Measurements from ENCODE around the gene EML6.

DNA sequence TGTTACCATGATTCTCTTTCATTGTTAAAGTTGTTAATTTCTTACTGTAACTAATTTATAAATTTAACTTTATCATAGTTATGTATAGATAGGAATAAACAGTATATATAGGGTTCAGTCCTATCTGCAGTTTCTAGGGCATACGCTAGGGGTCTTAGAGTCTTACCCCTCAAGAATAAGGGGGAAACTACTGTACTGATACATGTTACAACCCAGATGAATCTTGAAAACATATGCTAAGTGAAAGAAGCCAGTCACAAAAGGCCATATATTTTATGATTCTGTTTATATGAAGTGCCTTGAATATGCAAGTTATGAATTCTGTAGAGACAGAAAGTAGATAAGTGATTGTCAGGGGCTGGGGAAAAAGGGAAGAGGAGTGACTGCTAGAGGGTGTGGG lies 274.4 kb downstream of the EML6 start:
- TF ChIP-seq, protein P1, sequence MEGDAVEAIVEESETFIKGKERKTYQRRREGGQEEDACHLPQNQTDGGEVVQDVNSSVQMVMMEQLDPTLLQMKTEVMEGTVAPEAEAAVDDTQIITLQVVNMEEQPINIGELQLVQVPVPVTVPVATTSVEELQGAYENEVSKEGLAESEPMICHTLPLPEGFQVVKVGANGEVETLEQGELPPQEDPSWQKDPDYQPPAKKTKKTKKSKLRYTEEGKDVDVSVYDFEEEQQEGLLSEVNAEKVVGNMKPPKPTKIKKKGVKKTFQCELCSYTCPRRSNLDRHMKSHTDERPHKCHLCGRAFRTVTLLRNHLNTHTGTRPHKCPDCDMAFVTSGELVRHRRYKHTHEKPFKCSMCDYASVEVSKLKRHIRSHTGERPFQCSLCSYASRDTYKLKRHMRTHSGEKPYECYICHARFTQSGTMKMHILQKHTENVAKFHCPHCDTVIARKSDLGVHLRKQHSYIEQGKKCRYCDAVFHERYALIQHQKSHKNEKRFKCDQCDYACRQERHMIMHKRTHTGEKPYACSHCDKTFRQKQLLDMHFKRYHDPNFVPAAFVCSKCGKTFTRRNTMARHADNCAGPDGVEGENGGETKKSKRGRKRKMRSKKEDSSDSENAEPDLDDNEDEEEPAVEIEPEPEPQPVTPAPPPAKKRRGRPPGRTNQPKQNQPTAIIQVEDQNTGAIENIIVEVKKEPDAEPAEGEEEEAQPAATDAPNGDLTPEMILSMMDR (IDR thresholded peaks at IDR 0.05) = no peak
- TF ChIP-seq POLR2AphosphoS5 (IDR thresholded peaks at IDR 0.05) = no peak
- no peak for TF ChIP-seq POLR2A (IDR thresholded peaks at IDR 0.05)
- no peak for TF ChIP-seq EP300 (IDR thresholded peaks at IDR 0.05)

Measured in upper lobe of left lung (tissue), 4 donors.